Measurements from ENCODE around the gene DAD1. TPM values are rescaled to one million over a fixed set of nuclear protein-coding genes. Genes with fewer than 3 reads are reported as not detected.

The DAD1 gene
- total RNA-seq, 1 experiment from 2014 or later = 162 TPM

DNA sequence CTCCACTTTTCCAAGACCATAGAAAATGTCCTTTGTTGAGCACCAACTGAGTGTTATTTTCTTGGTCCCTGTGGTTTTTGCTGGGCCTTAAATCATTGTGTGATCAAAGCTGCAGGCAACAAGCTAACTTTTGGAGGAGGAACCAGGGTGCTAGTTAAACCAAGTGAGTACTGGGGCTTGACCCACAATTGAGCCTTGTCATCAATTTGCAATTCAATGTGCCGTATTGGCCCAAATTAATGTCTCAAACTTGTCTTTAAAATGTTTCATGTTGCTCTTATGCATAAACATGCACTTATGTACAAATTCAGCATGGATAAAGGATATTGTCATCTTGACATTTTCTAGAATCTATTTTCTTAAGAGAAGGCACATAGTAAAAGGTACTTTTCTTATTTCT is 62.3 kb downstream of the DAD1 start:
- Histone ChIP-seq H2AFZ (ENCODE audit: low read depth, low read length, poor library complexity, severe bottlenecking) (no peak overlapping the region), H4K20me1 (ENCODE audit: insufficient read depth) (no peaks in the 10 kb centered on the region), H3K4me1 (ENCODE audit: control insufficient read depth in 1 of 2, insufficient read depth in 2 of 2, low read length in 2 of 2) (no peaks in the 10 kb centered on the region), H3K9ac (ENCODE audit: low read length) (no peak overlapping the region), H3K4me2 (ENCODE audit: low read length) (no peak overlapping the region), H3K9me2 (ENCODE audit: insufficient read depth) (no peaks in the 10 kb centered on the region), H3K4me3 (replicated peaks in 1 of 2; ENCODE audit: low read depth in 1 of 2, low read length in 2 of 2) (no peak overlapping the region), H3K36me3 (ENCODE audit: control insufficient read depth in 1 of 2, insufficient read depth in 2 of 2, low read length in 2 of 2) (no peaks in the 10 kb centered on the region), H3K79me2 (ENCODE audit: insufficient read depth, low read length) (no peaks in the 10 kb centered on the region), H3K27me3 (ENCODE audit: insufficient read depth, low read length) (peaks cover 61% of the 10 kb centered on the region), H3K27ac (ENCODE audit: low read depth, low read length) (no peak overlapping the region), H3K9me3 (ENCODE audit: control insufficient read depth in 1 of 2, insufficient read depth in 1 of 2, low read depth in 1 of 2, low read length in 2 of 2) (no peaks in the 10 kb centered on the region)
- ChIA-PET CTCF (no interaction called here), POLR2A (no interaction called here), RAD21 (ENCODE audit: low non-redundant PET in 1 of 2, low total read pairs in 2 of 2, uncharacterized antibody in 2 of 2, unreplicated experiment in 2 of 2) (no interaction called here)
- ATAC-seq = no peak
- intact Hi-C loops (cut with micrococcal nuclease) = no loop called here
- BruUV-seq (replicated peaks) = no TSS peak
- no peak for DNase-seq (ENCODE audit: low read depth, low spot score)
- TF ChIP-seq RAD21 (IDR thresholded peaks at IDR 0.05; ENCODE audit: low read depth) (no peak), ZNF274 (IDR thresholded peaks at IDR 0.05; ENCODE audit: low read depth, low read length) (no peak), POLR2AphosphoS5 (IDR thresholded peaks at IDR 0.05; ENCODE audit: low read depth, low read length) (no peak), ZBTB33 (IDR thresholded peaks at IDR 0.05; ENCODE audit: extremely low read depth, insufficient replicate concordance, low read length) (no peak), SIN3A (IDR thresholded peaks at IDR 0.05; ENCODE audit: low read depth) (no peak)

DNA sequence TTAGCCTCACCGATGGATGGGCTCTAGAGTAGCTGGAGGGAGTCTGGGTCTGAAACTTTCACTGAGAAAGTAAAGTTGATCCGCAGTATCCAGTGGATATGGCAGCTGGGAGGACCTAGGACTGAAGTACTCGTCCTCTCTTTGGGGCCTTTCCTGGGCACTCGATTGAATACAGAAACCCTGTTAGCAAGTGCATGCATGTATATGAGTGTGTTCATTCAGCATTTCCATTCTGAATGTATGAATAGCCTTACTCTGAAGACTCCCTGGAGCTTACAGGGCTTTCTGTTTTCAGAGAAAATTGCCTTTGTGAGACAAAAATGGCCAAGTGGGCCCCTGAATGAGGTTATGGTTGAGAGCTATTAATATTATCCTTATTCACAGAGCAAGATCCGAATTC is 62.8 kb downstream of the DAD1 start:
- no peaks in the 10 kb centered on the region for H3K36me3 ChIP-seq (ENCODE audit: control insufficient read depth in 1 of 2, insufficient read depth in 2 of 2, low read length in 2 of 2)
- no peak overlapping the region for H3K27ac ChIP-seq (ENCODE audit: low read depth, low read length)
- intact Hi-C loops (cut with micrococcal nuclease) = no loop called here
- CTCF ChIA-PET = no interaction called here
- no peak overlapping the region for H2AFZ ChIP-seq (ENCODE audit: low read depth, low read length, poor library complexity, severe bottlenecking)
- H3K79me2 ChIP-seq (ENCODE audit: insufficient read depth, low read length) = no peaks in the 10 kb centered on the region
- no peaks in the 10 kb centered on the region for H3K9me3 ChIP-seq (ENCODE audit: control insufficient read depth in 1 of 2, insufficient read depth in 1 of 2, low read depth in 1 of 2, low read length in 2 of 2)
- H3K27me3 ChIP-seq (ENCODE audit: insufficient read depth, low read length) = peaks cover 65% of the 10 kb centered on the region
- RAD21 ChIA-PET (ENCODE audit: low non-redundant PET in 1 of 2, low total read pairs in 2 of 2, uncharacterized antibody in 2 of 2, unreplicated experiment in 2 of 2) = no interaction called here
- POLR2A ChIA-PET = no interaction called here
- H4K20me1 ChIP-seq (ENCODE audit: insufficient read depth) = no peaks in the 10 kb centered on the region
- no peak for ATAC-seq
- TF ChIP-seq POLR2AphosphoS5 (IDR thresholded peaks at IDR 0.05; ENCODE audit: low read depth, low read length) = no peak
- TF ChIP-seq TCF7L2 (IDR thresholded peaks at IDR 0.05; ENCODE audit: borderline replicate concordance, extremely low read depth, insufficient read depth, insufficient read length) = no peak
- no peak for TF ChIP-seq POLR2A (IDR thresholded peaks at IDR 0.05; ENCODE audit: borderline replicate concordance, extremely low read depth, insufficient read depth, insufficient read length)
- TF ChIP-seq, protein P1, sequence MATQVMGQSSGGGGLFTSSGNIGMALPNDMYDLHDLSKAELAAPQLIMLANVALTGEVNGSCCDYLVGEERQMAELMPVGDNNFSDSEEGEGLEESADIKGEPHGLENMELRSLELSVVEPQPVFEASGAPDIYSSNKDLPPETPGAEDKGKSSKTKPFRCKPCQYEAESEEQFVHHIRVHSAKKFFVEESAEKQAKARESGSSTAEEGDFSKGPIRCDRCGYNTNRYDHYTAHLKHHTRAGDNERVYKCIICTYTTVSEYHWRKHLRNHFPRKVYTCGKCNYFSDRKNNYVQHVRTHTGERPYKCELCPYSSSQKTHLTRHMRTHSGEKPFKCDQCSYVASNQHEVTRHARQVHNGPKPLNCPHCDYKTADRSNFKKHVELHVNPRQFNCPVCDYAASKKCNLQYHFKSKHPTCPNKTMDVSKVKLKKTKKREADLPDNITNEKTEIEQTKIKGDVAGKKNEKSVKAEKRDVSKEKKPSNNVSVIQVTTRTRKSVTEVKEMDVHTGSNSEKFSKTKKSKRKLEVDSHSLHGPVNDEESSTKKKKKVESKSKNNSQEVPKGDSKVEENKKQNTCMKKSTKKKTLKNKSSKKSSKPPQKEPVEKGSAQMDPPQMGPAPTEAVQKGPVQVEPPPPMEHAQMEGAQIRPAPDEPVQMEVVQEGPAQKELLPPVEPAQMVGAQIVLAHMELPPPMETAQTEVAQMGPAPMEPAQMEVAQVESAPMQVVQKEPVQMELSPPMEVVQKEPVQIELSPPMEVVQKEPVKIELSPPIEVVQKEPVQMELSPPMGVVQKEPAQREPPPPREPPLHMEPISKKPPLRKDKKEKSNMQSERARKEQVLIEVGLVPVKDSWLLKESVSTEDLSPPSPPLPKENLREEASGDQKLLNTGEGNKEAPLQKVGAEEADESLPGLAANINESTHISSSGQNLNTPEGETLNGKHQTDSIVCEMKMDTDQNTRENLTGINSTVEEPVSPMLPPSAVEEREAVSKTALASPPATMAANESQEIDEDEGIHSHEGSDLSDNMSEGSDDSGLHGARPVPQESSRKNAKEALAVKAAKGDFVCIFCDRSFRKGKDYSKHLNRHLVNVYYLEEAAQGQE (IDR thresholded peaks at IDR 0.05; ENCODE audit: low read depth) = no peak
- no peak for TF ChIP-seq ZNF274 (IDR thresholded peaks at IDR 0.05; ENCODE audit: low read depth, low read length)
- no peak for TF ChIP-seq RAD21 (IDR thresholded peaks at IDR 0.05; ENCODE audit: low read depth)
- H3K4me3 ChIP-seq (replicated peaks in 1 of 2; ENCODE audit: low read depth in 1 of 2, low read length in 2 of 2) = no peak overlapping the region
- BruUV-seq (replicated peaks) = no TSS peak
- H3K9ac ChIP-seq (ENCODE audit: low read length) = no peak overlapping the region
- no peaks in the 10 kb centered on the region for H3K9me2 ChIP-seq (ENCODE audit: insufficient read depth)
- H3K4me1 ChIP-seq (ENCODE audit: control insufficient read depth in 1 of 2, insufficient read depth in 2 of 2, low read length in 2 of 2) = no peaks in the 10 kb centered on the region
- no peak for DNase-seq (ENCODE audit: low read depth, low spot score)
- no peak overlapping the region for H3K4me2 ChIP-seq (ENCODE audit: low read length)
